Activated naive CD4-positive, alpha-beta T cell treated with anti-CD3 and anti-CD28 coated beads, Interleukin-2, amount 50 U/mL, for 72 hours (primary cell): ENCODE results near the gene TRAPPC3L. TPM values are rescaled to one million over a fixed set of nuclear protein-coding genes. Genes with fewer than 3 reads are reported as not detected.

ENCODE experiments used
- ATAC-seq, 2 donors: fragments of 150-1000 bp; cut with Tn5 transposase; 2 replicates each; pipeline ENCODE4 v1.10.0; 2021; ENCODE audit warnings: mild to moderate bottlenecking in 2 of 2, moderate library complexity in 2 of 2
- DNase-seq, 2 donors: peaks; one replicate each; pipeline ENCODE4 v3.0.0; 2021 to 2022; ENCODE audit warnings: low spot score in 2 of 2
- H3K27ac Mint-ChIP-seq, 2 donors: one replicate each; pipeline ENCODE4 v1.8.0; 2022; ENCODE audit warnings: mild to moderate bottlenecking in 2 of 2, mixed read lengths in 2 of 2
- H3K36me3 Mint-ChIP-seq, 2 donors: one replicate each; pipeline ENCODE4 v1.8.0; 2022; ENCODE audit warnings: mixed read lengths in 2 of 2
- H3K9me3 Mint-ChIP-seq, 2 donors: one replicate each; pipeline ENCODE4 v1.8.0; 2022; ENCODE audit warnings: mixed read lengths in 2 of 2
- total RNA-seq, 2 donors: library from RNA; stranded (reverse); gene quantifications; one replicate each; pipeline ENCODE4 v1.2.3, GENCODE V29; 2022

TRAPPC3L gene
- total RNA-seq, 2 donors from 2014 or later = not detected

GRCh38 chr6:116531675-116532570 lies 13.6 kb downstream of the TRAPPC3L start:
- Mint-ChIP-seq H3K36me3 (no peaks in the 10 kb centered on the region), H3K27ac (no peak overlapping the region), H3K9me3 (no peaks in the 10 kb centered on the region)
- ATAC-seq (peak; percentile 83 to 90), DNase-seq (peak in 1 of 2 donors; percentile 61)

DNA sequence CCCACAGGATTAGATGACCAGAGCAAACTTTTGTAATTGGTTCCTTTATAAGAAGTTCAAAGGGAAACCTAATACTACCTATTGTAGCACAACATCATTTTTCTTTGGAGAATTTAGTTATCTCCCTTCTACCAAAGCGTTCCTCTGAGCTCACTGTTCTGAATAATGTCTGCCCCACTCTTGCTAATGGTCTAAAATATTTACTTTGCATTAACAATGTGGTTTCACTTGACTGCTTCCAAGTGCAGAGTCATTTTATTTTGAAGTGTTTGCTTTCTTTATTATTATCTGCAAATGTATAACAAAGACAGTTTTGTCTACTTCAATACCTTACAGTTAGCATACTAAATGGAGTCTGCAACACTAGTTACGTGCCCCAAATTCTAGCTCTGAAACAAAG lies 15.0 kb downstream of the TRAPPC3L start:
- no peak for DNase-seq
- no peak overlapping the region for H3K27ac Mint-ChIP-seq
- no peaks in the 10 kb centered on the region for H3K9me3 Mint-ChIP-seq
- no peaks in the 10 kb centered on the region for H3K36me3 Mint-ChIP-seq
- no peak for ATAC-seq

- H3K36me3 Mint-ChIP-seq = no peaks in the 10 kb centered on the region
Observed at GRCh38 chr6:116529466-116530290, 15.8 kb downstream of the TRAPPC3L start.

GRCh38 chr6:116528780-116529179 lies 16.7 kb downstream of the TRAPPC3L start:
- ATAC-seq (no peak), DNase-seq (no peak)
- Mint-ChIP-seq H3K36me3 (no peaks in the 10 kb centered on the region), H3K27ac (no peak overlapping the region), H3K9me3 (no peaks in the 10 kb centered on the region)

More at GRCh38 chr6:116529466-116530290, 15.8 kb downstream of the TRAPPC3L start:
- ATAC-seq = no peak
- no peak for DNase-seq
- Mint-ChIP-seq H3K27ac (no peak overlapping the region), H3K9me3 (no peaks in the 10 kb centered on the region)

GRCh38 chr6:116528133-116528532 lies 17.4 kb downstream of the TRAPPC3L start:
- no peak for ATAC-seq
- no peaks in the 10 kb centered on the region for H3K36me3 Mint-ChIP-seq
- no peak overlapping the region for H3K27ac Mint-ChIP-seq

GRCh38 chr6:116524236-116524635 lies 21.2 kb downstream of the TRAPPC3L start:
- H3K27ac Mint-ChIP-seq = no peak overlapping the region
- no peaks in the 10 kb centered on the region for H3K9me3 Mint-ChIP-seq

More at GRCh38 chr6:116528133-116528532, 17.4 kb downstream of the TRAPPC3L start:
- no peak for DNase-seq
- H3K9me3 Mint-ChIP-seq = no peaks in the 10 kb centered on the region

GRCh38 chr6:116522896-116523295 lies 22.6 kb downstream of the TRAPPC3L start:
- ATAC-seq (no peak), DNase-seq (no peak)
- no peak overlapping the region for H3K27ac Mint-ChIP-seq
- no peaks in the 10 kb centered on the region for H3K9me3 Mint-ChIP-seq
- H3K36me3 Mint-ChIP-seq = no peaks in the 10 kb centered on the region

More at GRCh38 chr6:116524236-116524635, 21.2 kb downstream of the TRAPPC3L start:
- DNase-seq = no peak
- ATAC-seq = no peak
- H3K36me3 Mint-ChIP-seq = no peaks in the 10 kb centered on the region

DNA sequence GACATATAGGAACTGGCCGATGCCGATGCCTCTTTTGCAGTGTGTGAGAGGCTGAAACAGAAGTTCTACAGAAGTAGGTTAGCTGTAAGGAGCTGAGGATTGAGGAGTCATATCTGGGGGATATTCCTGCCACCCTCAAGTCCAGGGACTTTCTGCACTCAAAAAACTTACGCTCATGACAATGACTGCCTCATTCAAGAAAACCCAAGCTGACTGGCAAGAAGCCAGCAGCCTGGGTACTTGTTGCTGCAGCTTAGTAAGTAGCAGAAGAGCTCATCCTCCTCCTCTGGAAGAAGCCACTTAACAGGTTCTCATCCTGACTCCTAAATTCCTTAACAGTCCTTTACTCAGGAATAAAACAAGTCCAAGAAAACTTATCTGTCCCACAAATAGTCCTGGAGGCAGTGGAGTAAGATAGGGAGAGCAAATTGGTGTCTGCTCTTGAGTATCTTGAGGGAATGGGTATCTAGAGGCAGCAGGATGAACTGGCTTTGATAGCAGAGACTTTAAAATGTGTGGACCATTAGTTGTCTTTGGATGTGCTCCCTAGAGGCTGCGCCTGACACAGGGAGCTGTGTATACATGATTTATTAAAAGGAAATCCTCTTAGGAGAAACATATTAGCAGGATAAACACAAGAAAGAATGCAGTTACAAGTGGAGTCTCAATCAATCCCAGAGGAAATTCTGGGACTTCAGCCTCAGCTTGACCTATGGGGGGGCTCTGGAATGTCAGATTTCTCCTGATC lies 26.7 kb downstream of the TRAPPC3L start:
- ATAC-seq = no peak
- H3K9me3 Mint-ChIP-seq = no peaks in the 10 kb centered on the region
- no peak overlapping the region for H3K27ac Mint-ChIP-seq
- H3K36me3 Mint-ChIP-seq = no peaks in the 10 kb centered on the region
- DNase-seq = no peak

DNA sequence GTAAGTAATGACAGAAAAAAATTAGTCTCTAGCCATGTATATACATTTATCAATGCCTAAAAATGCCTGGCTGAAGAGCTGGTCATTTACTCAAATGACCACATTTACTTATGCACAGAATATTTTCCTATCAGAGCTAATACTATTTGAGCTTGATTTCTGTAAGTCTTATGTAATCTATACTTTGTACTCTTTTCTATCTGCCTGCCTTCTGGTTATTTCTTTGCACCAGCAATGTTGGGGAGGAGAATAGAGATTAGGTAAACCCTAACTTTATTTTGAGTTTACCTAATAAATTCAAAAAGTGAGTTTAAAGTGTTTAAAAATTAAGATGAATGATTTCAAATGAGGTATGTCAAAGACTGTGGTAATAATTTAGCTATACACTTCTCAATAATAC lies 30.3 kb downstream of the TRAPPC3L start:
- Mint-ChIP-seq H3K36me3 (no peaks in the 10 kb centered on the region), H3K9me3 (no peaks in the 10 kb centered on the region), H3K27ac (no peak overlapping the region)
- no peak for ATAC-seq
- no peak for DNase-seq

DNA sequence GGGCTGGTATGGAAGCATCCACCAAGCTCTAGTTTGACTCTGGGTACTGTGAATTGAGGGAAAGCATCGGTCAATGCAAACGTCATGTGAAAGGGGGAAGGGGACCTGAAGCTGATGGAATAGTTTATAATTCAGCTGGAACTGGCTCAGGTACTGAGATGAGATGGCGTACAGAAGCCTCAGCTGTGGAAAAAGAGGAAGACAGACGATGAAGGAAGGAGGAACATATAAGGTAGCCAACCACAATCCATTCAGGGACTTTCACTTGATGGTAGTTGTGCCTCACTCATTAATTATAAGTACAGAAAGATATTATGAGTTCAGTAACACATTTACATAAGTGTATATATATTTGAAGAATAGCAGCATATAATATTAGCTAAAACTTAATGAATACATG lies 31.4 kb downstream of the TRAPPC3L start:
- Mint-ChIP-seq H3K27ac (no peak overlapping the region), H3K36me3 (no peaks in the 10 kb centered on the region), H3K9me3 (no peaks in the 10 kb centered on the region)
- no peak for ATAC-seq
- no peak for DNase-seq

DNA sequence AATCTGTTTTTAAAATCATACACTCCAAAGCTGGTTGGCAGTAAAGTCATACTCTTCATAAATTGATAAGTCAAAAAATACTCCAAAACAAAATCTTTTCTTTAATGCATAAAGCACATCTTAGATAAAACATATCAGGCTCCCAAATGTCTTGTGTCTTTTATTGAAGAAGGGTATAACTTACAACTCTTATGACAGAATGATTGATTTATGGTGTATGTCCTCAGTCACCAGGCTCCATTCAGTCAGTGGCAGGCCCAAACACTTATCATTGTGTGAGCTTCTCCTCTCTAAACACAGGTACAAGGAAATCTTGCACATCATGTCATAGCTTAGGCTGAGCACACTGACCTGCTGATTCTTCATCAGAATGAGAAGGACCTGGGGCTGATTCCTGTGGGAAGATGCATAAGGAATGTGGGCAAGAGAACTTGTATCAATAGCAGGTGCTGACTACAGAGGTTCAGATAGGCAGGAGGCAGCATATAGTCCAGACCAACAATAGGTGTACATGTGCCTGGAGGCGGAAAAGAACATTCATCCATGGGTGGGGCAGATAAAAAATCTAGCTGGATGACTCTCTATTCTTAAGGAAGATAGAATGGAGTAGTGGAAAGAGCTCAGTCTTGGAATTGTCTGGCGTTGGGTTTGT lies 32.1 kb downstream of the TRAPPC3L start:
- peaks cover 0 to 4% of the 10 kb centered on the region in 2 donors for H3K36me3 Mint-ChIP-seq
- H3K27ac Mint-ChIP-seq = no peak overlapping the region
- ATAC-seq = no peak
- no peak for DNase-seq
- H3K9me3 Mint-ChIP-seq = no peaks in the 10 kb centered on the region

GRCh38 chr6:116512734-116513133 lies 32.8 kb downstream of the TRAPPC3L start:
- no peak overlapping the region for H3K27ac Mint-ChIP-seq
- DNase-seq = no peak
- H3K9me3 Mint-ChIP-seq = no peaks in the 10 kb centered on the region
- ATAC-seq = no peak
- H3K36me3 Mint-ChIP-seq = peaks cover 0 to 6% of the 10 kb centered on the region in 2 donors

DNA sequence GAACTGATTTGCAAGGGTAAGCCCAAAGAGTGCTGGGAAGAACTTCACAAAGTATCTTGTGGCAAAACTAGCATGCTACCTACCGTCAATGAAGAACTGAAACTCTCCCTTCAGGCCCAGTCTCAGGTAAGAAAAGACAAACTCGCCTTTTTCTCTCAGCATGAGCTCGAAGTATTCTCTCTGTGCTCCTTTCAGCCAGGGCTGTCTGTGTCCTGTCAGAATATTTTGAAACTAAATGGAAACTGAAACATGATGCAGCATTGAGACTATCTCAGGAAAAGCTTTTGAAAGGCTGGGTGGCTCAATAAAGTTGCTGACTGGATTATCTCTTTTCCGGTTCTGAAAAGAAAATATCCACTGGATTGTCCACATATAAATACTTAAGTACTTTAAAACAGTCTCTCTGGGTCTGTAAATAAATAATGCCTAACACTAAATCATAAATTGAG lies 33.3 kb downstream of the TRAPPC3L start:
- Mint-ChIP-seq H3K9me3 (no peaks in the 10 kb centered on the region), H3K36me3 (peaks cover 0 to 6% of the 10 kb centered on the region in 2 donors), H3K27ac (no peak overlapping the region)
- ATAC-seq (no peak), DNase-seq (no peak)

GRCh38 chr6:116511424-116512110 lies 33.9 kb downstream of the TRAPPC3L start, which contains the start of gene CALHM5:
CALHM5 (plus strand) TSS chr6:116511639; CDS start chr6:116511697, 58 bp downstream.
- H3K27ac Mint-ChIP-seq = no peak within 1 kb of the TSS
- H3K9me3 Mint-ChIP-seq = no peaks in the 10 kb centered on the region
- peaks cover 0 to 6% of the 10 kb centered on the region in 2 donors for H3K36me3 Mint-ChIP-seq
- DNase-seq (no peak), ATAC-seq (no peak)

- Mint-ChIP-seq H3K27ac (no peak overlapping the region), H3K36me3 (peaks cover 0 to 14% of the 10 kb centered on the region in 2 donors), H3K9me3 (peaks cover 3 to 6% of the 10 kb centered on the region in 2 donors)
- ATAC-seq = no peak
- DNase-seq = no peak
Observed at GRCh38 chr6:116508527-116508926, 37.0 kb downstream of the TRAPPC3L start.
